Lung (tissue), 12 donors: ENCODE measurements around the gene ZFYVE28. TPM values are rescaled to one million over a fixed set of nuclear protein-coding genes. Genes with fewer than 3 reads are reported as not detected.

Source experiments
- ATAC-seq: fragments of 200-7000 bp; cut with Tn5 transposase; one replicate; pipeline ENCODE4 v1.9.1; 2020; ENCODE audit warnings: moderate number of reproducible peaks; ENCODE audit not compliant: insufficient read depth, low FRiP score
- DNase-seq, 3 donors: peaks; one replicate each; pipeline ENCODE4 v3.0.0-alpha.2; 2013 to 2017
- H3K27ac ChIP-seq, 2 donors: one replicate each; pipeline ENCODE4 v1.5.1; 2013; ENCODE audit warnings: mild to moderate bottlenecking in 2 of 2, moderate library complexity in 2 of 2, control low read depth in 1 of 2, inconsistent platforms in 1 of 2, low read depth in 1 of 2, low read length in 1 of 2
- H3K27me3 ChIP-seq, 3 donors: one replicate each; pipeline ENCODE4 v1.5.1; 2013; ENCODE audit warnings: low read length in 2 of 3; ENCODE audit not compliant: control insufficient read depth in 3 of 3, insufficient read depth in 3 of 3
- H3K36me3 ChIP-seq, 4 donors: one replicate each; pipeline ENCODE4 v1.5.1; 2013; ENCODE audit warnings: low read length in 4 of 4, mild to moderate bottlenecking in 1 of 4, moderate library complexity in 1 of 4; ENCODE audit not compliant: control insufficient read depth in 4 of 4, insufficient read depth in 4 of 4
- H3K4me1 ChIP-seq, 5 donors: one replicate each; pipeline ENCODE4 v1.5.1; 2013; ENCODE audit warnings: low read length in 5 of 5, mild to moderate bottlenecking in 2 of 5, moderate library complexity in 1 of 5; ENCODE audit not compliant: control insufficient read depth in 5 of 5, insufficient read depth in 5 of 5
- H3K4me3 ChIP-seq: one replicate; pipeline ENCODE4 v1.5.1; 2013; ENCODE audit warnings: mild to moderate bottlenecking, control low read depth, moderate library complexity
- H3K9ac ChIP-seq, 2 donors: one replicate each; pipeline ENCODE4 v1.5.1; 2013; ENCODE audit warnings: low read length in 2 of 2, control low read depth in 1 of 2; ENCODE audit not compliant: insufficient read depth in 1 of 2
- H3K9me3 ChIP-seq, 4 donors: one replicate each; pipeline ENCODE4 v1.5.1; 2013; ENCODE audit warnings: low read length in 3 of 4, mild to moderate bottlenecking in 1 of 4, moderate library complexity in 1 of 4; ENCODE audit not compliant: control insufficient read depth in 4 of 4, insufficient read depth in 3 of 4
- WGBS, 2 donors: extraction: QIAGEN DNeasy Blood & Tissue Kit; methylation state at CpG; one replicate each; pipeline ENCODE4 v1.1.7; 2013; 5-methylcytosine and 5-hydroxymethylcytosine counted together
- polyA plus RNA-seq, 2 donors: library from polyadenylated mRNA; stranded (reverse); fragments of 200-250 nt; gene quantifications; one replicate each; pipeline ENCODE4 v1.2.1, GENCODE V29; 2013
- total RNA-seq, 2 donors: library from RNA; depleted of rRNA in 1 of 2; stranded (reverse); fragments of >200 nt in 1 of 2; gene quantifications; one replicate each; pipeline ENCODE4 v1.2.1, GENCODE V29; 2014 to 2021
- TF ChIP-seq, protein P1 (sequence below): IDR thresholded peaks from 2 replicates; pipeline ENCODE4 v1.5.1; 2012; ENCODE audit warnings: mild to moderate bottlenecking; ENCODE audit errors: control extremely low read depth, extremely low read depth
- donor health status: control.
- donor health status: control.
- donor health status: Bipolar disorder and iron deficiency.
- donor health status: healthy.
- donor health status: DM: yes; HTN: yes; CAD: no.

Gene ZFYVE28
- total and polyA plus RNA-seq, 4 donors, result 6.8 to 10.3 (median 7.6) TPM

- TF ChIP-seq, protein P1, sequence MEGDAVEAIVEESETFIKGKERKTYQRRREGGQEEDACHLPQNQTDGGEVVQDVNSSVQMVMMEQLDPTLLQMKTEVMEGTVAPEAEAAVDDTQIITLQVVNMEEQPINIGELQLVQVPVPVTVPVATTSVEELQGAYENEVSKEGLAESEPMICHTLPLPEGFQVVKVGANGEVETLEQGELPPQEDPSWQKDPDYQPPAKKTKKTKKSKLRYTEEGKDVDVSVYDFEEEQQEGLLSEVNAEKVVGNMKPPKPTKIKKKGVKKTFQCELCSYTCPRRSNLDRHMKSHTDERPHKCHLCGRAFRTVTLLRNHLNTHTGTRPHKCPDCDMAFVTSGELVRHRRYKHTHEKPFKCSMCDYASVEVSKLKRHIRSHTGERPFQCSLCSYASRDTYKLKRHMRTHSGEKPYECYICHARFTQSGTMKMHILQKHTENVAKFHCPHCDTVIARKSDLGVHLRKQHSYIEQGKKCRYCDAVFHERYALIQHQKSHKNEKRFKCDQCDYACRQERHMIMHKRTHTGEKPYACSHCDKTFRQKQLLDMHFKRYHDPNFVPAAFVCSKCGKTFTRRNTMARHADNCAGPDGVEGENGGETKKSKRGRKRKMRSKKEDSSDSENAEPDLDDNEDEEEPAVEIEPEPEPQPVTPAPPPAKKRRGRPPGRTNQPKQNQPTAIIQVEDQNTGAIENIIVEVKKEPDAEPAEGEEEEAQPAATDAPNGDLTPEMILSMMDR, result no peak
- no peaks in the 10 kb centered on the region for H3K36me3 ChIP-seq
- H3K4me1 ChIP-seq, result no peaks in the 10 kb centered on the region
- DNase-seq (no peak), ATAC-seq (no peak)
- WGBS, 2 donors, result 95 to 96% methylated on average over 12 of the region's 12 CpGs
- H3K27me3 ChIP-seq, result no peaks in the 10 kb centered on the region
- no peak overlapping the region for H3K9ac ChIP-seq
- H3K9me3 ChIP-seq, result no peaks in the 10 kb centered on the region
- no peak overlapping the region for H3K4me3 ChIP-seq
- no peak overlapping the region for H3K27ac ChIP-seq
These were observed 100.0 kb downstream of the ZFYVE28 start for GRCh38 chr4:2318476-2318875.

DNA sequence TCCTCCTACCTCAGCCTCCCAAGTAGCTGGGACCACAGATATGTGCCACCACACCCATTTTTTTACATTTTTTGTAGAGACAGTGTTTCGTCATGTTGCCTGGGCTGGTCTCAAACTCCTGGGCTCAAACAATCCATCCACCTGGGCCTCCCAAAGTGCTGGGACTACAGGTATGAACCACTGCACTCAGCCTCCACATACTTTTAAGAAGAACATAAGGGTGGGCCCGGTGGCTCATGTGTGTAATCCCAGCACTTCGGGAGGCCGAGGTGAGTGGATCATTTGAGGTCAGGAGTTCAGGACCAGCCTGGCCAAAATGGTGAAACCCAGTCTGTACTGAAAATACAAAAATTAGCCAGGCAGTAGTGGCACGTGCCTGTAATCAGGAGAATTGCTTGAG is 105.1 kb downstream of the ZFYVE28 start:
- no peak overlapping the region for H3K4me3 ChIP-seq
- ATAC-seq, result no peak
- 72 to 84% methylated on average over 5 of the region's 5 CpGs for WGBS, 2 donors
- DNase-seq, result no peak
- no peaks in the 10 kb centered on the region for H3K27me3 ChIP-seq
- H3K9me3 ChIP-seq, result no peaks in the 10 kb centered on the region
- H3K4me1 ChIP-seq, result no peaks in the 10 kb centered on the region
- no peak overlapping the region for H3K27ac ChIP-seq
- TF ChIP-seq, protein P1, result no peak
- H3K36me3 ChIP-seq, result no peaks in the 10 kb centered on the region
- H3K9ac ChIP-seq, result no peak overlapping the region

DNA sequence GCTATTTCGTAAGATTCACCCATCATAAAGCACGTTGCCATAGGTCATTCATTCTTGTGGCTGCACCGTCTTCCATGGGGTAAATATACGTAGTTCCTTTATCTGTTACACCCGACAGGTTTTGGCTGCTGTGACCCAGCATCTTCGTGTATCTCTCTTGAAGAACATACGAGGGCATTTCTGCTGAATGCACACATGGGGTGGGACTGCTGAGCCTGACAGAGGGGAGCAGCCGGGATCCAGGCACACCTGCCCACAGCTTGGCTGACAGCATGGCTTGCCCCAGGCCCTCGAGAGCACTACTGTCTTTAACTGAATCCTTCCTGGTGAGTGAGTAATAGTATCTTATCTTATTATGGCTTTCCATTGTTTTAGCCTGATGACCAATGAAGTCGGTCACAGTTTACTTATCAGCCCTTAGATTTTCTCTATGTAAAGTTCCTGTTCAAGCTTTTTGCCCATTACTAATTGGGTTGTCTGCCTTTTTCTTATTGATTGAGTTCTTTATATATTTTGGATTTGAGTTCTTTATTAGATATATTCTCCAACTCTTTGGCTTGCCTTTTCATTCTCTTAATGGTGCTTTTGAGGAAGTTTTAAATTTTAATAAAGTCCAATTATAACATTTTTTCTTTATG is 111.6 kb downstream of the ZFYVE28 start:
- H3K4me1 ChIP-seq, result peaks cover 0 to 2% (median 0%) of the 10 kb centered on the region in 5 donors
- DNase-seq (no peak), ATAC-seq (no peak)
- 86 to 90% methylated on average over 10 of the region's 10 CpGs for WGBS, 2 donors
- peaks cover 0 to 2% (median 0%) of the 10 kb centered on the region in 4 donors for H3K36me3 ChIP-seq
- H3K27me3 ChIP-seq, result no peaks in the 10 kb centered on the region
- H3K4me3 ChIP-seq, result no peak overlapping the region
- H3K27ac ChIP-seq, result no peak overlapping the region
- peaks cover 0 to 10% (median 3%) of the 10 kb centered on the region in 4 donors for H3K9me3 ChIP-seq
- no peak overlapping the region for H3K9ac ChIP-seq
- TF ChIP-seq, protein P1, result no peak
